Endothelial cell of umbilical vein (primary cell): Measurements from ENCODE around the gene IGF2R. TPM values are rescaled to one million over a fixed set of nuclear protein-coding genes. Genes with fewer than 3 reads are reported as not detected.

Experiments used
- BruUV-seq: library from RNA; stranded (reverse); fragments of 400-500 nt; replicated peaks from 2 replicates; lab custom pipeline; 2021; lab: Mats Ljungman, UMichigan
- CTCF ChIA-PET: fragments of 300-600, 350-600 bp; sonication (Branson Sonifier 250); formaldehyde crosslinking; loops from one replicate; lab custom pipeline; 2021; ENCODE audit warnings: antibody characterized with exemption, inconsistent platforms; lab: Charles Lee
- POLR2A ChIA-PET: fragments of 300-600, 350-600 bp; sonication (Branson Sonifier 250); formaldehyde crosslinking; loops from one replicate; lab custom pipeline; 2021; ENCODE audit warnings: antibody characterized with exemption, inconsistent platforms; lab: Charles Lee
- DNase-seq: peaks from one replicate; pipeline ENCODE4 v3.0.0-alpha.2; 2011; ENCODE audit warnings: low read depth, low spot score
- FAIRE-seq: peaks from 2 replicates; lab custom pipeline; 2011; peaks lifted over from hg19 to GRCh38; lab: Jason Lieb, UNC
- H2AFZ ChIP-seq: 2 replicates; pipeline ENCODE4 v1.6.0; 2012; ENCODE audit warnings: low read depth, low read length, control low read depth, inconsistent platforms
- H3K27ac ChIP-seq: 2 replicates; pipeline ENCODE4 v1.5.1; 2011; ENCODE audit warnings: low read depth, mild to moderate bottlenecking, control low read depth, low read length, moderate library complexity; ENCODE audit not compliant: insufficient read depth
- H3K27me3 ChIP-seq, 2 experiments: 2 replicates each; pipeline versions ENCODE4 v1.6.0 to v1.6.1; 2011; ENCODE audit warnings: low read length in 2 of 2, mixed read lengths in 1 of 2; ENCODE audit not compliant: control insufficient read depth in 2 of 2, insufficient read depth in 2 of 2
- H3K36me3 ChIP-seq, 2 experiments: 2 replicates in 1 of 2; 3 replicates in 1 of 2; pipeline ENCODE4 v1.5.1; 2011; ENCODE audit warnings: low read length in 2 of 2, mild to moderate bottlenecking in 1 of 2, moderate library complexity in 1 of 2; ENCODE audit not compliant: control insufficient read depth in 2 of 2, insufficient read depth in 2 of 2; ENCODE audit errors: extremely low read depth in 1 of 2
- H3K4me1 ChIP-seq: 3 replicates; pipeline ENCODE4 v1.5.1; 2011; ENCODE audit warnings: mild to moderate bottlenecking, low read length; ENCODE audit not compliant: control insufficient read depth, insufficient read depth; ENCODE audit errors: extremely low read depth
- H3K4me2 ChIP-seq: 2 replicates; pipeline ENCODE4 v1.6.1; 2011; ENCODE audit warnings: low read length, control low read depth, mixed read lengths; ENCODE audit not compliant: insufficient read depth
- H3K4me3 ChIP-seq, 3 experiments: fragments of 200-600 bp in 1 of 3; sonication (generic), shearing (Covaris generic) in 1 of 3; replicated peaks in 1 of 3; 2 replicates each; pipeline ENCODE4 v1.5.1; 2011 to 2016; ENCODE audit warnings: control low read depth in 3 of 3, low read length in 3 of 3, mild to moderate bottlenecking in 2 of 3, inconsistent platforms in 1 of 3, low read depth in 1 of 3, moderate library complexity in 1 of 3; ENCODE audit not compliant: insufficient read depth in 1 of 3
- H3K79me2 ChIP-seq: 2 replicates; pipeline ENCODE4 v1.6.0; 2012; ENCODE audit warnings: low read length, inconsistent platforms; ENCODE audit not compliant: control insufficient read depth, insufficient read depth
- H3K9ac ChIP-seq: replicated peaks from 2 replicates; pipeline ENCODE3; 2011; ENCODE audit warnings: low read length, control low read depth; ENCODE audit not compliant: insufficient read depth; ENCODE audit errors: extremely low read depth
- H3K9me1 ChIP-seq: replicated peaks from 3 replicates; pipeline ENCODE4 v1.6.0; 2011; ENCODE audit warnings: mild to moderate bottlenecking, low read length; ENCODE audit not compliant: control insufficient read depth, insufficient read depth; ENCODE audit errors: extremely low read depth
- H3K9me3 ChIP-seq: replicated peaks from 2 replicates; pipeline ENCODE4 v1.5.1; 2012; ENCODE audit warnings: low read length, inconsistent platforms; ENCODE audit not compliant: control insufficient read depth, insufficient read depth
- H4K20me1 ChIP-seq: replicated peaks from 2 replicates; pipeline ENCODE3; 2011; ENCODE audit warnings: mild to moderate bottlenecking, low read length; ENCODE audit not compliant: control insufficient read depth, insufficient read depth; ENCODE audit errors: extremely low read depth
- CTCF ChIP-seq, 2 donors: IDR thresholded peaks; 1 replicate in 1 of 2; 2 replicates in 1 of 2; pipeline ENCODE4 v1.5.1; 2011; ENCODE audit warnings: low read length in 2 of 2, mild to moderate bottlenecking in 2 of 2, moderate library complexity in 2 of 2, control low read depth in 1 of 2, inconsistent platforms in 1 of 2, low read depth in 1 of 2; ENCODE audit not compliant: insufficient read depth in 1 of 2; ENCODE audit errors: extremely low read depth in 1 of 2
- EZH2 ChIP-seq: IDR thresholded peaks from 2 replicates; pipeline ENCODE4 v1.6.1; 2012; ENCODE audit warnings: borderline replicate concordance, low read depth, mild to moderate bottlenecking, moderate library complexity, low read length, inconsistent platforms; ENCODE audit not compliant: severe bottlenecking
- FOS ChIP-seq: IDR thresholded peaks from 2 replicates; pipeline ENCODE4 v1.6.1; 2011; ENCODE audit warnings: mild to moderate bottlenecking, low read length, moderate library complexity, borderline replicate concordance; ENCODE audit not compliant: insufficient read depth
- GATA2 ChIP-seq: IDR thresholded peaks from 2 replicates; pipeline ENCODE4 v1.7.0; 2011; ENCODE audit warnings: low read depth, mild to moderate bottlenecking, moderate library complexity, mixed read lengths, low read length; ENCODE audit not compliant: insufficient read length, insufficient read depth
- JUN ChIP-seq: IDR thresholded peaks from 2 replicates; pipeline ENCODE4 v1.6.1; 2011; ENCODE audit warnings: borderline replicate concordance, low read depth; ENCODE audit not compliant: insufficient read length, insufficient read depth
- MAX ChIP-seq: IDR thresholded peaks from 2 replicates; pipeline ENCODE4 v1.6.1; 2011; ENCODE audit not compliant: insufficient read depth, insufficient read length
- MYC ChIP-seq: IDR thresholded peaks from one replicate; pipeline ENCODE4 v1.6.1; 2011; ENCODE audit warnings: mild to moderate bottlenecking, low read depth, low read length
- POLR2A ChIP-seq: IDR thresholded peaks from 2 replicates; pipeline ENCODE4 v1.6.1; 2012; ENCODE audit warnings: low read depth, mild to moderate bottlenecking, control low read depth, low read length
- POLR2AphosphoS5 ChIP-seq: IDR thresholded peaks from 2 replicates; pipeline ENCODE4 v1.6.1; 2012; ENCODE audit warnings: low read depth, mild to moderate bottlenecking, control low read depth, low read length, moderate library complexity; ENCODE audit not compliant: insufficient read depth
- dilution Hi-C: fragments of 300-500 bp; cut with MboI; formaldehyde crosslinking; loops from one replicate; pipeline ENCODE4 v1.15.0; 2019; ENCODE audit warnings: low sequenced_read_pairs; ENCODE audit not compliant: extremely low pct_ligation_motif_present
- intact Hi-C: fragments of 100-400 bp; cut with micrococcal nuclease; formaldehyde crosslinking; loops from one replicate; pipeline ENCODE4 v1.10.0; 2022
- polyA plus RNA-seq, 4 experiments: library from polyadenylated mRNA; depleted of rRNA in 3 of 4; stranded (reverse) in 3 of 4; unstranded in 1 of 4; fragments of >200 nt; gene quantifications; 2 replicates each; pipeline versions ENCODE4 v1.2.1 to v1.2.3, GENCODE V29; 2011 to 2012; ENCODE audit warnings: missing spikeins in 1 of 4
- total RNA-seq: library from RNA; stranded (reverse); gene quantifications from 2 replicates; pipeline ENCODE4 v1.2.3, GENCODE V29; 2021

The IGF2R gene
- total and polyA plus RNA-seq, 2 donors (not counting 3 experiments of a cell fraction or from before 2014, with no cell fraction given), result 16.3 to 60.2 TPM

- H3K36me3 ChIP-seq, result peaks cover 7 to 28% of the 10 kb centered on the region in 2 experiments
- H4K20me1 ChIP-seq, result no peaks in the 10 kb centered on the region
- FAIRE-seq (no peak), DNase-seq (no peak)
- no peaks in the 10 kb centered on the region for H3K79me2 ChIP-seq
- H3K27ac ChIP-seq, result no peak overlapping the region
- no peaks in the 10 kb centered on the region for H3K4me1 ChIP-seq
- H3K4me2 ChIP-seq, result no peak overlapping the region
- H3K9ac ChIP-seq, result no peak overlapping the region
- no peaks in the 10 kb centered on the region for H3K9me3 ChIP-seq
- H2AFZ ChIP-seq, result no peak overlapping the region
- BruUV-seq, result no TSS peak
- H3K4me3 ChIP-seq, result no peak overlapping the region
- ChIA-PET CTCF (interaction anchor here (1.1 kb wide), 1 partner anchor 181 kb away, joined by 3 read pairs; no protein-coding TSS in a partner anchor), POLR2A (no interaction called here)
- dilution Hi-C loops (no loop called here), intact Hi-C loops (loop anchor here (5.0 kb wide), 1 partner anchor 62 kb away; no protein-coding TSS in a partner anchor)
- no peaks in the 10 kb centered on the region for H3K27me3 ChIP-seq
- no peaks in the 10 kb centered on the region for H3K9me1 ChIP-seq
- TF ChIP-seq POLR2A, result no peak
- no peak for TF ChIP-seq POLR2AphosphoS5
- no peak for TF ChIP-seq EZH2
- no peak for TF ChIP-seq MAX
- TF ChIP-seq JUN, result no peak
- no peak for TF ChIP-seq GATA2
- TF ChIP-seq CTCF (IDR thresholded peaks at IDR 0.05; ENCODE audit: extremely low read depth in 1 of 2, insufficient read depth in 1 of 2, low read depth in 1 of 2, low read length in 2 of 2), result no peak
- TF ChIP-seq FOS, result no peak
- TF ChIP-seq MYC, result no peak
Measured at GRCh38 chr6:160044687-160045086, 75.8 kb downstream of the IGF2R start.
